Measurements from ENCODE around the gene UGGT1. TPM values are rescaled to one million over a fixed set of nuclear protein-coding genes. Genes with fewer than 3 reads are reported as not detected.

The UGGT1 gene
- total RNA-seq, result 67.8 and 76.3 TPM in 2 replicates

DNA sequence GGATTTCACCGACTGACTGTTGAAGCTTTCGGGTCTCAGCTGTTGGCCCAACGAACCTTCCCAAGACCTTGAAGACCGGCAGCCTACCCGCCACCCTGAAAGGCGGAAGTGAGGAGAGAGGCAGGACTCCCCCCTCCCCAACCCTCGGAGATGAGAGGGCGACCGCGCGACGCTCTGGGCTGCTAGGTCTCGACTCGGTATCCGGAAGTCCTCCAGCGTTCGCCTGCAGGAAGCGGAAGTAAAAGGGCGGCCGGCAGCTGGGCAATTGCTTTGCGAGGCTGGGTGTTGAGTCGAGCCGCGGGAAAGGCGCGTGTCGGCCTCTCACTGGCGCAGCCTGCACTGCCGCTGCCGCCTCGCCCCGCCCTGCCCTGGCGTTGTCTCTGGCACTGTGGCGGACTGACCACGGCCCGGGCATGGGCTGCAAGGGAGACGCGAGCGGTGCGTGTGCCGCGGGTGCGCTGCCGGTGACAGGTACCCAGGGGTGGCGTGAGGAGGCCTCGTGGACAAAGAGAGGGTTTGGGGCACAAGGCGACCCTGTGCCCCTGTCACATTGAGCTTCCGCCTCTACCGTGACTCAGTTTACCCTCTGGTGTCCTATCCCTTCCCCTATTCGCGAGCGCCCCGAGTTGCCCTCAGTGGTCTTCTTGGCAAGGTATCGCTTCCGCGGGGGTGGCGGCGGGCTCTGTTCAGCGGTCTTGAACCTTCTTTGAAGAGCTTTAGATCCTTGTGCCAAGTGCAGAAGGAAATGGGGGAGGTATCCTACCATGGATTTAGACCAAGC lies at the start of gene UGGT1:
UGGT1 (plus strand) TSS at position 256 of the 781 bp plus-strand sequence; CDS start at position 414, 158 bp downstream.

Small RNAs within 50 kb of the gene (small RNA-seq; reads per million reads assigned to genes)
- gene AC108059.2 (not detected), gene AC108059.3 (not detected), gene DYNLT3P2 (not detected), gene RF00019 (not detected)

Other genes starting within 250 kb of the UGGT1 start
- gene POLR2D, start 233.0 kb upstream of the UGGT1 start, total RNA-seq, result 13.8 and 16.9 TPM in 2 replicates
- 17.2 and 19.0 TPM in 2 replicates for gene AMMECR1L, start 205.2 kb upstream of the UGGT1 start, total RNA-seq
- gene SAP130, start 63.1 kb upstream of the UGGT1 start, total RNA-seq, result 7.2 and 12.2 TPM in 2 replicates
- gene HS6ST1, start 227.7 kb downstream of the UGGT1 start, total RNA-seq, result 102 and 153 TPM in 2 replicates

Measured in hair follicle dermal papilla cell (primary cell).